ENCODE data around the gene ATP7A.

ATP7A gene

DNA sequence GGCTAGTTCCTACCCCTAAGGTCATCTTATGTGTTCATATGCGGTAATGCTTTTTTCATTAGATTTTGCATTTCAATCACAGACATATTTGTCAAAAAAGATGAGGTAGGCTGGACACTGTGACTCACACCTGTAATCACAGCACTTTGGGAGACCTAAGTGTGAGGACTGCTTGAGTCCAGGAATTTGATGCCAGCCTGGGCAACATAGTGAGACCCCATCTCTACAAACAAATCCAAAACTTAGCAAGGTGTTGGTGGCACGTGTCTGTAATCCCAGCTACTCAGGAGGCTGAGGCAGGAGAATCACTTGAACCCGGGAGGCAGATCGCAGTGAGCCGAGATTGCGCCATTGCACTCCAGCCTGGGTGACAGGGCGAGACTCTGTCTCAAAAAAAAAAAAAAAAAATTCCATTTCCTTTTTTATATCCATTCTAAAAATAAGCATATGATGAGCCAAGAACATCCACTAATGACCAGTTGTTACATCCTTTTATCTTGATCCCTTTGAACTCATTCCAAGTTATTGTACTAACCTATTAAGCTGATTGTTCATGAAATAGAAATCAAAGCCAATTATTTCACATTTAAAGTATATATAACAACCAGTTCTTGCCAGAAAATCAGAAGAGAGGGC, 35.5 kb downstream of the ATP7A start:
- no peak for DNase-seq (ENCODE audit: low spot score)

DNA sequence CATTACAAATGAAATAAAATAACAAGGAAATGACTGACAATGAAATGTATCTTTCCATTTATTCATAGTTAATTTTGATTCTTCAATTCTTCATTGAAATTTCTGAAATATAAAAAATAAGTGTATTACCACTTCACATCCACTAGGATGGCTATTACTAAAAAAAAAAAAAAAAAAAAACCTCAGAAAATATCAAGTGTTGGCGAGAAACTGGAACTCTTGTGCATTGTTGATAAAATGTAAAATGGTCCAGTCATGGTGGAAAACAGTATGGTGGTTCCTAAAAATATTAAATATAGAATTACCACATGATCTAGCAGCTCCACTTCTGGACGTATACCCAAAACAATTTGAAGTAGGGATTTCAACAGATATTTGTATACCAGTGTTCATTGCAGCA, 36.1 kb downstream of the ATP7A start:
- DNase-seq (ENCODE audit: low spot score) = no peak

DNA sequence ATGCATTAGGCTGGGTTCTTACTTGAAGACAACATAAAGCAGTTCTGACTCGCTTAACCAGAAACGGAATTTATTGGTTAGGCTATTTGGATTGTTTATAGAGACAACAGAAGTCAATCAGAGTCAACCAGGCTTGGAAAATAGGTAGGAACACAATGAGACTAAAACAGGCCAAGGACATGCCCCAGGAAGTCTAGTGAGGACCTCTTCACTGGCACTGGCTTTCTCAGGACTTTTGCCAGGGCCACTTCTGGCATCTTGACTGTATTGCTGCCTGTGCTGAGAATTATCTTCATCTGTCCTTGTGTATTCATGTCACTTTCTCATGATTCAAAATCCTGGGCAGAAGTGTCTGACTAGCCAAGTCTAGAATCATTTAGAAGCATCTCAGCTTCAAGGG, 39.3 kb downstream of the ATP7A start:
- DNase-seq (ENCODE audit: low spot score) = no peak

DNA sequence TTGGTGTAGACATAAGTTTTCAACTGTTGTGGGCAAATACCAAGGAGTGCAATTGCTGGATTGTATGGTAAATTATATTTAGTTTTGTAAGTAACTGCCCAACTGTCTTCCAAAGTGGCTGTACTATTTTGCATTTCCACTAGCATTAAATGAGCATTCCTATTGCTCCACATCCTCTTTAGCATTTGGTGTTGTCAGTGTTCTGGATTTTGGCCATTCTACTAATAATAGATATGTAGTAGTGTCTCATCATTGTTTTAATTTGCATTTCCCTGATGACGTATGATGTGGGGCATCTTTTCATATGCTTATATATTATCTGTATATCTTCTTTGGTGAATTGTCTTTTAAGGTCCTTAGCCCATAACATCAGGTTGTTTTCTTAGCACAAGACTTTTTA, 41.7 kb downstream of the ATP7A start:
- DNase-seq (ENCODE audit: low spot score) = no peak

DNA sequence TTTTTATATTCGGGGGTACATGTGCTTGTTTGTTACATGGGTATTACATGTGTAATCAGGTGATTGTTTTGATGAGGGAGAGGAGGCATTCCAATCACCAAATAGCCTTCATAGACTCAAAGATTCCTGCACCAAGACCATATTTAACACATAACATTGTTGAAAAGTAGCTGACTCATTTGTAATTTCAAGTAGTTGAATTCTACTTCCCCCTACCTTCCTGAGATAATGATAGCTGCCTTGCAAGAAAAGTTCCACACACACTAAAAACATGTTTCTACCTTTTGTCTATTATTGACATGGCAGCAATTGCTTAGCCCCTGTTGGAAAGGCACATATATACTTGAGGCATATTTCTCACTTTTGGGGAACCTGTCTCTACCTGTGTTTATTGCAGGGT, 42.8 kb downstream of the ATP7A start:
- no peak for DNase-seq (ENCODE audit: low spot score)

DNA sequence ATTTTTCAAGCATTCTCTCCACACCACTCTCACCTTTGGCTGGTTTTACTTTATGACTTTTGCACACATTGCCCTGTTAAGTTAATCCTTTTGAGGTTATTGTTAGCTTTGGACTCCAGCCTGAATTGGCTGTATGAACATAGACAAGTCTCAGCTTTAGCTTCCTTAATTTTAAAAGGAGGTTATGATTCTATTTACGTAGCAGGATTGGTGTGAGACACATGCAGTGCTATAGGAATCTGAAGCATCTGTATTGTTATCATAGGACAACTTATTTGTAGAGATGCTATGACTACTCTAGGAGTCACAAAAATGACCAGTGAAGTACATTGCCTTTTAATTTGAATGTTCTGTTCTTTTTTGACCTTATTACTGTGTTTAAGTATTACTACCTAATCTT, 43.2 kb downstream of the ATP7A start:
- no peak for DNase-seq (ENCODE audit: low spot score)

DNA sequence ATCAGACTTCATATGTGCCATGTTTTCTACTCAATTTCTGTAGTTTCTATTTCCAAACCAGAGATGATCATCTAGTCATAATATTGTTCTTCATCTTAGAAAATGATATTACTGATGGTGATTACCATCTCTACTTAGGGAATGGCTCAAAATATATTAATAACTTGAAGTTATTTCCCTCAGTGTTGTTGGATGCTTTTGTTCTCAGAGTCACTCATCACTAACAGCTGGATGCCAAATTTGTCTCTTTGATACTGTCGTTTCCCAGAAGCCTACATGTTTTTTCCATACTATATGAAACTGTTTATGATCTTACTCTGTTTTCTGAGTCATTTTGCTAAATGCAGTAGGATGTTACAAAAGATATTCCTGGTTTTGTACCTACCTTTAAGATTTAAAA, 50.1 kb downstream of the ATP7A start:
- DNase-seq (ENCODE audit: low spot score) = no peak

DNA sequence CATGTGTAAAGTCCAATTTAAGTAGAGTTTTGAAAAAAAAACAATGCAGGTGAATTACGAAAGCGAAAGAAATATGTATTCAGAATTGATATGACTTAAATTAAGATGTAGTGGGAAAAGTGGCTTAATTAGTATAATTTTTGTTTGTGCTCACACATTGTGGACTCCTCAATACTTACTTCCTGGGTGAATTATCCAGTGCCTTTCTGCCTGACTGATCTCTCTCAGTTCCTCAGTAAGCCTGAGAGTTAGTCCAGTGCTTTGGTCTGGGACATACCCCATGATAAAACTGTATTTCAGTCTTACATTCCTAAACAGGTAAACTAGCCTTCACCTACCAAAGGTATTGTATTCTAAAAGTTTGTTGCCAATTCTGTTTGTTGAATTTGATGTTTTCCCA, 50.6 kb downstream of the ATP7A start:
- DNase-seq (ENCODE audit: low spot score) = no peak

DNA sequence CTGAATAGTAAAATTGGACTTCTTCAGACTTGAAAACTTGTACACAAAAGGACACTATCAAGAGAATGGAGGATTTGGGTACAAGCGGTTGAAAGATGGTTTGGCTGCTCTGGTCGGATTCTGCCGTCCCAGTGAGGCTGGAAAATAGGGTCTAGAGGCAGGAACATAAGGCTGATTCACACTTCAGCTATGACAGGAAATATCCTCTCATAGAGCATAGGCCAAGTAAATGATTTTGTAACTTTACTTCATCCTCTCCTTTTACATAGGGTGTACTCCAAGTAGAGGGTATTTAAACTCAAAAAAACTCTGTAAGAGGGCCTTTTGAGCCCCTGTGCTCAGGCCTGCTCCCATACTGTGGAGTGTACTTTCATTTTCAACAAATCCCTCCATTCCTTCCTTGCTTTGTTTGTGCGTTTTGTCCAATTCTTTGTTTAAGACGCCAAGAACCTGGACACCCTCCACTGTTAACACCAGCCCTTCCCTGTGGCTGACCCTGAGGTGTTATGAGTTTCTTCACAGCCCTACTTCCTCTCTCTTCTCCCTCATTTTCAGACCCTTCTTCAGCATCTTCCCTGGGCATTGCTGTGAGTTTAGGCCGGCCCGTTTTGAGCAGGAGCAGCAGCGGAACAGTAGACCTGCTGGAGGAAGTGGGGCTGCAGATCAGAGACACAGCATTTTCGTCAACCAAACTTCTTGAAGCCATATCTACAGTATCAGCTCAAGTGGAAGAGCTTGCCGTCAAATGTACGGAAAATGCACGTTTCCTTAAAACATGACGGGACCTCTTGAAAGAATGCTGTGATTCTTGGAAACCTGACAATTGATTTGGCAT, 51.8 kb downstream of the ATP7A start:
- no peak for DNase-seq (ENCODE audit: low spot score)

DNA sequence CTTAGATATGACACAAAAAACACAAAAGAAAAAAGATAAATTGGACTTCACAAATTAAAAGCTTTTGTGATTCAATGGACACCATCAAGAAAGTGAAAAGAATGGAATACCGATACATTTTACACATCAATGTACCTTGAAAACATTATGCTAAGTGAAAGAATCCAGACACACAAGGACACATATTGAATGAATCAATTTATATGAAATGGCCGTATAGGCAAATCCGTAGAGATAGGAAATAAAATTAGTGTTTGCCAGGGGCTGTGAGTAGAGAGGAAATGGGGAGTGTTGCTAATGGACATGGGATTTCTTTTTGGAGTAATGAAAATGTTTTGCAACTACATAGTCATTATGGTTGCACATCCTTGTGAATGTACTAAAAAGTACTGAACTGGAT, 55.9 kb downstream of the ATP7A start:
- DNase-seq (ENCODE audit: low spot score) = no peak

DNA sequence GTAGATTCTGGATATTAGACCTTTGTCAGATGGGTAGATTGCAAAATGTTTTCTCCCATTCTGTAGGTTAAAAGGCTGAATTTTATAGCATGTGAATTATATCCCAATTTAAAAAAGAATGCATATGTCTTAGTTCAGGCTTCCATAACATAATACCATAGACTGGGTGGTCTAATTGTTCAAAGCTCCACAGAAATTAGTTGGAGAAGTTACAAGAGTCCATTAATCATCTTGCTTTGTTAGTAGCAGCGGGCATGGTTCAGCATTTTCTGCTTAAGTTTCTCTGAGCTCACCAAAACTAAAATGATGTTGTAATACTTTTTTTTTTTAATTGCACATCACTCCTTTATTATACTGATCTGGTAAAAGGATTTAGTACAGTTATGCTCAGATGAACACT, 57.1 kb downstream of the ATP7A start:
- no peak for DNase-seq (ENCODE audit: low spot score)

DNA sequence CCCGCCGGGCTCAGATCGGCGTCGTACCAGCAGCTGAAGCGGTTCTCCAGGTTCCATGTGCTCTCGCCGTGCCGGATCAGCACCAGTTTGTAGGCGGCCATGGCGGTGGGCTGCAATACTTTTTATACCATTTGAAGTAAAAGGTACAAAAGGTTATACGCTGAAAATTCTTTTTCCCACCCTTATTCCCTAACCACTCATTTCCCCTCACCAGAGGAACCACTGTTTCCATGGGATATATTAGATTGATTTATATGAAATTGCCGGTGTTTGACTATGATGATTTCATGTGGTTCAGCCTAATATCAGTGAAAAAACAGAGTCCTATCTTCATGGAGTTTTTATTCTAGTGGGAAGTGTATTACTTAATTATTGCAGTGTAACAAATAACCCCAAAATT, 59.0 kb downstream of the ATP7A start, which contains the start of gene PGAM4:
TSS of gene PGAM4 (minus strand) at position 101 of the 400 bp plus-strand sequence. CDS start at position 101, 0 bp downstream.
- DNase-seq (ENCODE audit: low spot score) = no peak

DNA sequence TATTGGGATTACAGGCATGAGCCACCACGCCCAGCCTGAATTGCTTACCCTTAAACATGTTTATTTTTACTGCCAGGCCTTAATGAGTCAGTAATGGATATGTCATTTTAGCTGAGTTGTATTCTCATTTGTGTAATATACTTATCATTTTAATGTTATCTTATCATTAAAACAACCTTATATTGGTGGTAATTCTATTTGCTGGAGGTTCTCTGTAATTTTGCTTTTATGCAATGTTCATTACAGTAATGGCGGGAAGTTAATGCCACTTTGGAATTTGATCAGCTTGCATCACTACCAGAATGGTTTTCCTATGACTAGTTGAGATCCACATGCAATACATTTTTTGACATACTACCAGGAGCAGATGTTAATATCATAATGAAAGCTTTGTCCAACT, 65.3 kb downstream of the ATP7A start:
- no peak for DNase-seq (ENCODE audit: low spot score)

DNA sequence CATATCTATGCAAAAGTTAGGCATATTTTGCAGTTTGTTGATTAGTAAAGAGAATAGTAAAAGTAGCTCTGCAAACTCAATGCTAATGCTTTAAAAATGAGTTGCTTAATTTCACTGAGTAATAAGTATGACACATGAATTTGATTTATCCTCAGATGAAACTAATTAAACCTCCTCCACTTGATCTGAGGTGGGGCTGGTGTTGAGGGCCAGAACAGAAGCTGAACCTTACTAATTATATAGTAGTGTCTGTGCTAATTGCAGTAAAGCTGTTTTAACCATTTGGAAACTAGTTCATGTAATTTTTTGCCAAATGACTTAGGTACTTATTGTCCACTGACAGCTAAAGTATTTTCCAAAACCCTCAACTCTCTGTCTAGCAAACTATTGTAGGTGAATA, 66.6 kb downstream of the ATP7A start:
- no peak for DNase-seq (ENCODE audit: low spot score)

DNA sequence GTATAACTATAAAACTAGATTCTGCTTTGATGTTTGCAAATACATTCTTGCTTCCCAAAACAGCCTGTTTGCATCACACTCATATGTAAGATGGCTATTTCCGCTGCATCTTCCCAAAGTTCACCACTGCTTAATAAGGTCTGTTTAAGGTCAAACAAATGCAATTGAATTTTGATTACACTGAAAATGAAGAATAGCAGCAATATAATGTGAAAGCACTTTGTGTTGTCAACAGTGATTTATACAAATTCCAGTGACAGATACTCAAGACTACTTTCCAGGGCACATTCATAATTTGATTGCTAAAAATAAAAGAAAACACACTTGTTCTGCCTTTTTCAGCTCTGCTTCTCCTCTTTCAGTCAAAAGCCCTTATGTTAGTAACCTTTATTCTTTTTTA, 67.0 kb downstream of the ATP7A start:
- DNase-seq (ENCODE audit: low spot score) = no peak

DNA sequence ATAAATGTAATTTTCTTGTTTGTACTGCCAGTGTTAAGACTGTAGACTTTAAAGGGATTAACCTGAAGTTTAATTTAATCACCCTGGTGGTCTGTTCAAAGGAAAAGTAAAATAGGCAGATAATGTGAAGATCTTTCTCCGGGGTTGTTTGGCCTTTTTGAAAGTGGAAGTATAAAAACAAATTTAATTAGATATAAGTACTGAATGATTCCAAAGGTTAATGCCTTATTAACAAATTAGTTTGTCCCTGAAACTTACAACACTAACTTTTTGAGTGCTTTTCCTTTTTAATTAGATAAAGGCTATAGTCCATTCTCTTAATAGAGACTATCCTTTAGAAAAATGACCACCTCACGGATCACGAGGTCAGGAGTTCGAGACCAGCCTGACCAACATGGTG, 69.4 kb downstream of the ATP7A start:
- DNase-seq (ENCODE audit: low spot score) = no peak

DNA sequence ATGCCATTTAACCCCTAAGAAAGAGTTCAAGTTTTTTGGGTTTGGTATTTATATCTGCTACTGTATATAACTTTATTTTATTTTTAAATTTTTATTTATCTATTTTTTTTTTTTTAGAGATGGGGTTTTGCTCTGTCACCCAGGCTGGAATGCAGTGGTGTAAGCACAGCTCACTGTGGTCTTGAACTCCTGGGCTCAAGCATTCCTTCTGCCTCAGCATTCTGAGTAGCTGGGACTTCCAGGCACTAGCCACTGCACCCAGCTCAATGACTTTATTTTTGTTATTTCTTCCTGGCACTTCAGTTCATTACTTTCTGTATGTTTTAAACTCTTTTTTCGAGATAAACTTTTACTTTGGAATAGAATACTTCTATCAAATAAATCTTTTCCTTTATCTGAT, 101.4 kb downstream of the ATP7A start:
- no peak for DNase-seq (ENCODE audit: low spot score)

DNA sequence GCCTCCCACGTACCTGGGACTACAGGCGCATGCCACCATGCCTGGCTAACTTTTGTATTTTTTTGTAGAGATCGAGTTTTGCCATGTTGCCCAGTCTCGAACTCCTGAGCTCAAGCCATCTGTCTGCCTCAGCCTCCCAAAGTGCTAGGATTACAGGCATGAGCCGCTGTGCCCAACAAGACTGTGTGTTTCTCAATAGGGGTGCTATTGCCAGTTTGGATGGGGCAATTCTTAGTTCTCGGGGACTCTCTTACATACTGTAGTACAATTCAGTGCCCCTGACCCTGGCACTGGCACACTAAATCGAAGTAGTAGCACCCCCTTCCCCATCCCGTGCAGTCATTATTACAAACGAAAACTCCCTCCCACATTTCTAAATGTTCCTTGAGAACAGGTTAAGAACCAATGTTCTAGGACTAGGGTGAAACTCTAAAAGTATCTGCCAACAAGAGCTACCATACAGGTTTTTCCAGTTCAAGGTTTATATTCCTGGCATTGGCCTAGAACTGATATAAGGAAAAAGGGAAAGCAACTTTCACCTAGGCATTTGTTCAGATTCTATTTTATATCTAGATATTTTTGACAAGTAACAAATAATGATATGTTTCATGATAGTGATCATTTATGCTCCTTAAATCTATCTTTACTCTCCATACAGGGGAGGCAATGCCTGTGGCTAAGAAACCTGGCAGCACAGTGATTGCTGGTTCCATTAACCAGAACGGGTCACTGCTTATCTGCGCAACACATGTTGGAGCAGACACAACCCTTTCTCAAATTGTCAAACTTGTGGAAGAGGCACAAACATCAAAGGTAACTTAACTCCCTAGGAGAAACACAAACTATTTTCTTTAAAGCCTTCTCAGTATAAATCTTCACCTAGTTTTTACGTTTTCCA, 109.3 kb downstream of the ATP7A start:
- no peak for DNase-seq (ENCODE audit: low spot score)

DNA sequence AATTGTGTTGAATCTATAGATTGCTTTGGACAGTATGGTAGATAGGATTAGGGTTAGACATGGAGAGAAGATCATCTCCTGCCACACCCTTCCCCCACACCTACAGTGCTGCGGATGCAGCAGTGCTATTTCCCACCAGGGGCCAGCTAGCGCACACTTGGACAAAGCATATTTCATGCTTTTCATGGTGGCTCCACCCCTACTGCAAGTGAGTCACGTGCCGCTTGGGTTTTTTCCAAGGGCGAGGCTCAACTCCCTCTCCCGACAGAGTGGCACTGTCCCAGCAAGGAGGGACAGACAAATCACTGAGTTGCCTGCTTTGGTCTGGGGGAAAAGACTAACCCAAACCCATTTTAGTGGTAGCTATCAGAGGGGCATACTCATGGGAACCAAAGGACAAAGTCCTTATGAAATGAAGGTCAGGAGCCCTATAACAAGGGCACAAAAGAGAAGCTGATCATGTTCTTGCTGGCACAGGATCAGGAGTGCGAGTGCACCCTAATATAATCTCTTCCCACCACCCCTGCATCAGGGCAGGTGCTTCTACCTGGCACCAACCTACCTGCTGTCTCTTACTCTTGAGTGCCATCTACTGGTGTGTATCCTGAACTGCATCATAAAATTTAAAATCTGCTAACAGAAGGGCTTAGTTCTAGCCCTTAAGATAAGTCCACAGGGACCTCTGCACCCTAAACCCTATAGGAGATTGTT, 114.0 kb downstream of the ATP7A start:
- peak; percentile 73 for DNase-seq (ENCODE audit: low spot score)

DNA sequence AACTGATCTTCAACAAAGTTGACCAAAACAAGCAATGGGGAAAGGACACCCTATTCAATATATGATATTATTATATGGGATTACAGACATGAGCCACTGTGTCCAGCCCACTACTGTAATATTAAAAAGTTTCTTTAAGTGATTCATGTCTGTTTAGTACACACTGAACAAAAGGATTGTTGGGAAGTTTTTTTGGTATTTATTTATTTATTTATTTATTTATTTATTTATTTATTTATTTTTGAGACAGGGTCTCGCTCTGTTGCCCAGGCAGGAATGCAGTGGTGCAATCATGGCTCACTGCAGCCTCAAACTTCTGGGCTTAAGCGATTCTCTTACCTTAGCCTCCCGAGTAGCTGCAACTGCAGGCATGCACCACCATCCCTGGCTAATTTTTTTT, 117.3 kb downstream of the ATP7A start:
- no peak for DNase-seq (ENCODE audit: low spot score)

DNA sequence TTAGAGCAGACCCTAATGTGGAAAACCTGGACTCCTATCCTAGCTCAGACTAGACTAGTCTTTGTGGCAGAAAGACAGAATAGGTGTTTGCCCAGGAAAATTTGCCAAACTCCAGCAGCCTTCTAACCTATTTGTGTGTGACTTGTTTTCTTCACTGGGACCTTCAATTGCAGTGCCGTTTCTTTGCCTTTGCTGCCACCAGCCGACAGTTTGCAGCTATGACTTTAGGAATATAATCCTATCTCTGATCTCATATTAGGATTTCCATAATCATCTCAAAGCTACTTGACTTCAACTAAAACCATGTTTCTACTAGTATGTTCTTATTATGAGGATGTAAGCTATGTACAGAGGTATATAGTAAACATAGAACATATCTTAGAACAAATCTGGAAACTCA, 119.2 kb downstream of the ATP7A start:
- peak; percentile 38 for DNase-seq (ENCODE audit: low spot score)

DNA sequence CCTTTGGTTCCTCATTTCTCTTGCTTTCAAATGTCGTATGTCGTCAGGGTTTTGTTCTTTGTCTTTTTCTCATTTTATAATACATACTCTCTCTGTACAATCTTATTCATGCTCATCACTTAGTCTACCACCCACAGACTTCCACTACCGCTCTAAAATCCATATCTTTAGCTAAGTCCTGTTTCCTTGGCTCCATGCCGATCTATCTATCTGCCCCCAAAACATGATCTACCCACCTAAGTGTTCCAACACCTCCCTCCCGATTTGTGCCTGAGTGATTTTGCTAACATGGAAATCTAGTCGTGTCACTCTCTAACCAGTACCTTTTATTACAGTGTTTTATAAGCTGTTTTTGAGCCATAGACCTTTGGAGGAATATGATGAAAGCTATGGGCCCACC, 124.6 kb downstream of the ATP7A start:
- no peak for DNase-seq (ENCODE audit: low spot score)
